ENCODE measurements around the gene MEGF6. TPM values are rescaled to one million over a fixed set of nuclear protein-coding genes. Genes with fewer than 3 reads are reported as not detected.

The MEGF6 gene
- polyA plus RNA-seq, 1 donor (not counting 4 experiments of a cell fraction or from before 2014, with no cell fraction given): 0.24 TPM

- Histone ChIP-seq H4K20me1 (ENCODE audit: control insufficient read depth, extremely low read depth, insufficient read depth, low read length) (no peaks in the 10 kb centered on the region), H3K9me1 (ENCODE audit: control insufficient read depth, extremely low read depth, insufficient read depth, low read length) (no peaks in the 10 kb centered on the region), H2AFZ (ENCODE audit: control insufficient read depth, low read length) (no peak overlapping the region), H3K4me1 (ENCODE audit: control insufficient read depth, extremely low read depth, insufficient read depth, low read length) (peaks cover 8% of the 10 kb centered on the region), H3K4me2 (ENCODE audit: control insufficient read depth, extremely low read depth, insufficient read depth, low read depth, low read length) (no peak overlapping the region), H3K4me3 (ENCODE audit: control insufficient read depth in 2 of 3, extremely low read depth in 1 of 3, insufficient read depth in 2 of 3, low read depth in 1 of 3, low read length in 3 of 3) (no peak overlapping the region), H3K9me3 (ENCODE audit: control insufficient read depth, low read depth, low read length) (no peaks in the 10 kb centered on the region), H3K27ac (ENCODE audit: control insufficient read depth, insufficient read depth, low read length) (no peak overlapping the region), H3K9ac (ENCODE audit: control insufficient read depth, extremely low read depth, insufficient read depth, low read length) (no peak overlapping the region), H3K79me2 (ENCODE audit: control insufficient read depth, insufficient read depth, low read length) (no peaks in the 10 kb centered on the region), H3K27me3 (ENCODE audit: control insufficient read depth, extremely low read depth, insufficient read depth, low read length) (no peaks in the 10 kb centered on the region), H3K36me3 (ENCODE audit: control insufficient read depth in 2 of 2, extremely low read depth in 1 of 2, insufficient read depth in 2 of 2, low read length in 2 of 2) (no peaks in the 10 kb centered on the region)
- DNase-seq (ENCODE audit: low read depth, low spot score) (no peak), FAIRE-seq (no peak)
- dilution Hi-C loops (cut with MboI; ENCODE audit: extremely low pct_ligation_motif_present, low sequenced_read_pairs): no loop called here
- no peak for TF ChIP-seq CTCF (optimal IDR thresholded peaks at IDR 0.05 in 1 of 3, IDR thresholded peaks at IDR 0.05 in 1 of 3, conservative IDR thresholded peaks at IDR 0.05 in 1 of 3; ENCODE audit: extremely low read depth in 1 of 3, insufficient read depth in 2 of 3, low read length in 3 of 3)
- TF ChIP-seq EZH2 (IDR thresholded peaks at IDR 0.05; ENCODE audit: low read length): no peak
Measured at GRCh38 chr1:3617806-3618345, 6.6 kb upstream of the MEGF6 start.

DNA sequence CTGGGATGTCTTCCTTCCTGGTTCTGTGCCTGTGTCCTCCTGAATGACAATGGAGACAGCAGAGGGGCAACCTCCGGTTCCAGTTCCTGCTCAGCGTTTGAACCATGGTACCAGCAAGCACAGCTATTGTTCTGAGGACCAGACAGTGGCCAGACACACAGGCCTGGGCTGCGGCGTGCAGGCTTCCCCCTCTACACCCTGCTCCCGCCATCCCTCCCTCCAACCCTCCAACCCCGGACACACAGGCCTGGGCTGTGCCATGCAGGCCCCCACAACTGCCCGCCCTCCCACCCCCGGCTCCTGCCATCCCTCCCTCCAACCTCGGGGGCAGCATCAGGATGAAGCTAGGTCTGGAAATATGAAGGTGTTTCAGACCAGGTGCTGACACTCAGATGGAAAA lies 5.6 kb upstream of the MEGF6 start:
- Histone ChIP-seq H3K4me3 (ENCODE audit: control insufficient read depth in 2 of 3, extremely low read depth in 1 of 3, insufficient read depth in 2 of 3, low read depth in 1 of 3, low read length in 3 of 3) (no peak overlapping the region), H3K27me3 (ENCODE audit: control insufficient read depth, extremely low read depth, insufficient read depth, low read length) (peaks cover 3% of the 10 kb centered on the region), H2AFZ (ENCODE audit: control insufficient read depth, low read length) (no peak overlapping the region), H3K36me3 (ENCODE audit: control insufficient read depth in 2 of 2, extremely low read depth in 1 of 2, insufficient read depth in 2 of 2, low read length in 2 of 2) (no peaks in the 10 kb centered on the region), H3K4me2 (ENCODE audit: control insufficient read depth, extremely low read depth, insufficient read depth, low read depth, low read length) (no peak overlapping the region), H3K9me1 (ENCODE audit: control insufficient read depth, extremely low read depth, insufficient read depth, low read length) (no peaks in the 10 kb centered on the region), H3K27ac (ENCODE audit: control insufficient read depth, insufficient read depth, low read length) (no peak overlapping the region), H3K4me1 (ENCODE audit: control insufficient read depth, extremely low read depth, insufficient read depth, low read length) (peaks cover 8% of the 10 kb centered on the region), H3K79me2 (ENCODE audit: control insufficient read depth, insufficient read depth, low read length) (no peaks in the 10 kb centered on the region), H4K20me1 (ENCODE audit: control insufficient read depth, extremely low read depth, insufficient read depth, low read length) (no peaks in the 10 kb centered on the region), H3K9me3 (ENCODE audit: control insufficient read depth, low read depth, low read length) (no peaks in the 10 kb centered on the region), H3K9ac (ENCODE audit: control insufficient read depth, extremely low read depth, insufficient read depth, low read length) (no peak overlapping the region)
- no peak for DNase-seq (ENCODE audit: low read depth, low spot score)
- dilution Hi-C loops (cut with MboI; ENCODE audit: extremely low pct_ligation_motif_present, low sequenced_read_pairs): no loop called here
- TF ChIP-seq EZH2 (IDR thresholded peaks at IDR 0.05; ENCODE audit: low read length) (no peak), CTCF (optimal IDR thresholded peaks at IDR 0.05 in 1 of 3, IDR thresholded peaks at IDR 0.05 in 1 of 3, conservative IDR thresholded peaks at IDR 0.05 in 1 of 3; ENCODE audit: extremely low read depth in 1 of 3, insufficient read depth in 2 of 3, low read length in 3 of 3) (no peak)
- no peak for FAIRE-seq
